K562 (cell line): Measurements from ENCODE around the gene ORAI3. TPM values are rescaled to one million over a fixed set of nuclear protein-coding genes. Genes with fewer than 3 reads are reported as not detected.

Source experiments
- ATAC-seq: fragments of 200-7000 bp; cut with Tn5 transposase; 3 replicates; pipeline ENCODE4 v1.9.1; 2020; ENCODE audit warnings: moderate library complexity
- BruUV-seq: library from RNA; stranded (reverse); fragments of 400-500 nt; replicated peaks from 2 replicates; lab custom pipeline; 2021; lab: Mats Ljungman, UMichigan
- CTCF ChIA-PET: fragments of 300-600 bp; formaldehyde crosslinking; extraction: SDS; loops from one replicate; lab custom pipeline; 2021; ENCODE audit warnings: low intra/inter-chr PET ratio; lab: Yijun Ruan, JAX
- POLR2A ChIA-PET: fragments of 300-600, 350-650 bp; sonication (Branson Sonifier 250); formaldehyde crosslinking; extraction: SDS; loops from one replicate; lab custom pipeline; 2021; ENCODE audit warnings: antibody characterized with exemption, inconsistent platforms; lab: Yijun Ruan, JAX
- DNase-seq, 4 experiments: peaks; one replicate each; pipeline versions ENCODE4 v3.0.0 to v3.0.0-alpha.2; 2011 to 2018; ENCODE audit warnings: low spot score in 3 of 4, mixed read lengths in 3 of 4; ENCODE audit errors: extremely low read depth in 1 of 4
- FAIRE-seq: peaks from 2 replicates; lab custom pipeline; 2011; peaks lifted over from hg19 to GRCh38; lab: Jason Lieb, UNC
- H2AFZ ChIP-seq: 2 replicates; pipeline ENCODE4 v1.6.0; 2011; ENCODE audit warnings: low read depth, low read length, control low read depth, inconsistent platforms
- H3K27ac ChIP-seq: fragments of 200-600 bp; 3 replicates; pipeline ENCODE4 v1.8.0; 2011; ENCODE audit warnings: low read depth, mild to moderate bottlenecking, control low read depth, inconsistent platforms, low read length, moderate library complexity, mixed read lengths; ENCODE audit errors: extremely low read depth
- H3K27me3 ChIP-seq, 2 experiments: fragments of 300-600 bp in 1 of 2; 2 replicates in 1 of 2; 3 replicates in 1 of 2; pipeline versions ENCODE4 v1.6.0 to v1.8.0; 2011; ENCODE audit warnings: inconsistent platforms in 2 of 2, low read length in 2 of 2, mild to moderate bottlenecking in 1 of 2, mixed read lengths in 1 of 2, moderate library complexity in 1 of 2; ENCODE audit not compliant: control insufficient read depth in 2 of 2, insufficient read depth in 2 of 2
- H3K36me3 ChIP-seq: fragments of 300-600 bp; 3 replicates; pipeline ENCODE4 v1.8.0; 2011; ENCODE audit warnings: mild to moderate bottlenecking, low read length, inconsistent platforms; ENCODE audit not compliant: control insufficient read depth, insufficient read depth
- H3K4me1 ChIP-seq, 2 experiments: fragments of 200-600 bp in 1 of 2; replicated peaks in 1 of 2; 2 replicates in 1 of 2; 3 replicates in 1 of 2; pipeline versions ENCODE4 v1.5.1 to v1.8.0; 2011; ENCODE audit warnings: inconsistent platforms in 2 of 2, low read length in 2 of 2, mild to moderate bottlenecking in 1 of 2, mixed read lengths in 1 of 2, moderate library complexity in 1 of 2; ENCODE audit not compliant: control insufficient read depth in 2 of 2, insufficient read depth in 2 of 2
- H3K4me2 ChIP-seq: 2 replicates; pipeline ENCODE4 v1.6.1; 2011; ENCODE audit warnings: low read length, control low read depth, inconsistent platforms, mixed read lengths; ENCODE audit not compliant: insufficient read depth
- H3K4me3 ChIP-seq: fragments of 200-600 bp; sonication (generic), shearing (Covaris generic); 2 replicates; pipeline ENCODE4 v1.5.1; 2016; ENCODE audit warnings: control low read depth, inconsistent platforms
- H3K79me2 ChIP-seq: fragments of 200-600 bp; 3 replicates; pipeline ENCODE4 v1.8.0; 2011; ENCODE audit warnings: low read length, inconsistent platforms; ENCODE audit not compliant: control insufficient read depth, insufficient read depth
- H3K9ac ChIP-seq, 2 experiments: 2 replicates each; pipeline versions ENCODE4 v1.6.0 to v1.6.1; 2011; ENCODE audit warnings: low read depth in 2 of 2, low read length in 2 of 2, control low read depth in 1 of 2, inconsistent platforms in 1 of 2, mild to moderate bottlenecking in 1 of 2, mixed read lengths in 1 of 2; ENCODE audit not compliant: insufficient read depth in 1 of 2
- H3K9me1 ChIP-seq: one replicate; pipeline ENCODE4 v1.6.0; 2011; ENCODE audit warnings: inconsistent platforms, mild to moderate bottlenecking, low read length, moderate library complexity; ENCODE audit not compliant: control insufficient read depth, insufficient read depth
- H3K9me3 ChIP-seq: replicated peaks from 2 replicates; pipeline ENCODE4 v1.5.1; 2011; ENCODE audit warnings: low read depth, low read length, inconsistent platforms; ENCODE audit not compliant: control insufficient read depth, insufficient read depth
- H4K20me1 ChIP-seq: replicated peaks from 2 replicates; pipeline ENCODE4 v1.6.1; 2011; ENCODE audit warnings: low read length, inconsistent platforms, mixed read lengths; ENCODE audit not compliant: control insufficient read depth, insufficient read depth
- DDX20 ChIP-seq: fragments of 450-650 bp; IDR thresholded peaks from 2 replicates; pipeline ENCODE4 v1.6.1; 2016; ENCODE audit warnings: missing genetic modification characterization, low read depth, mild to moderate bottlenecking, missing compliant biosample characterization, moderate library complexity
- DNMT1 ChIP-seq: fragments of 450-650 bp; IDR thresholded peaks from 2 replicates; pipeline ENCODE4 v1.6.1; 2016; ENCODE audit warnings: antibody characterized with exemption, mild to moderate bottlenecking
- EP400 ChIP-seq: fragments of 450-650 bp; IDR thresholded peaks from 2 replicates; pipeline ENCODE4 v1.6.1; 2017; ENCODE audit warnings: antibody characterized with exemption, mild to moderate bottlenecking, moderate library complexity
- KDM4B ChIP-seq, 2 experiments: fragments of 450-650 bp in 1 of 2; sonication (generic) in 1 of 2; IDR thresholded peaks; 2 replicates each; pipeline ENCODE4 v1.6.1; 2016 to 2017; ENCODE audit warnings: borderline replicate concordance in 2 of 2, antibody characterized with exemption in 1 of 2, low read depth in 1 of 2, mild to moderate bottlenecking in 1 of 2
- PCBP1 ChIP-seq: fragments of 200-400 bp; formaldehyde crosslinking; IDR thresholded peaks from 2 replicates; pipeline ENCODE4 v1.6.1; 2018; ENCODE audit warnings: mild to moderate bottlenecking, low read depth, low read length; ENCODE audit not compliant: poor library complexity, severe bottlenecking
- PHF21A ChIP-seq: fragments of 450-650 bp; IDR thresholded peaks from 2 replicates; pipeline ENCODE4 v1.6.1; 2017; ENCODE audit warnings: low read depth, borderline replicate concordance
- PYGO2 ChIP-seq: fragments of 450-650 bp; IDR thresholded peaks from 2 replicates; pipeline ENCODE4 v1.6.1; 2016; ENCODE audit warnings: mild to moderate bottlenecking, missing genetic modification characterization, moderate library complexity, missing compliant biosample characterization
- SAFB ChIP-seq: fragments of 200-400 bp; formaldehyde crosslinking; IDR thresholded peaks from 2 replicates; pipeline ENCODE4 v1.6.1; 2017; ENCODE audit warnings: low read depth, low read length, borderline replicate concordance
- ZBTB7A ChIP-seq: IDR thresholded peaks from 2 replicates; pipeline ENCODE4 v1.6.1; 2011; ENCODE audit warnings: low read depth, mild to moderate bottlenecking, low read length, moderate library complexity, borderline replicate concordance; ENCODE audit not compliant: control insufficient read depth
- ZNF3 ChIP-seq: fragments of 250-450 bp; sonication (Bioruptor Pico); IDR thresholded peaks from 2 replicates; pipeline ENCODE4 v1.5.0; 2021; ENCODE audit warnings: mild to moderate bottlenecking, moderate library complexity
- ZNF311 ChIP-seq: fragments of 250-450 bp; sonication (Bioruptor Pico); IDR thresholded peaks from 2 replicates; pipeline ENCODE4 v1.4.0; 2020; ENCODE audit warnings: mild to moderate bottlenecking, moderate library complexity
- ZNF699 ChIP-seq: fragments of 250-450 bp; sonication (Bioruptor Pico); IDR thresholded peaks from 2 replicates; pipeline ENCODE4 v1.8.0; 2021; ENCODE audit warnings: mild to moderate bottlenecking, moderate library complexity; ENCODE audit not compliant: insufficient replicate concordance
- ZZZ3 ChIP-seq: fragments of 450-650 bp; IDR thresholded peaks from 2 replicates; pipeline ENCODE4 v1.6.1; 2016; ENCODE audit warnings: antibody characterized with exemption, mild to moderate bottlenecking, moderate library complexity
- WGBS: fragments of 100-300 bp; shearing (Covaris generic); methylation state at CpG from one replicate; pipeline ENCODE4 v1.1.6; 2016; ENCODE audit warnings: low coverage, mixed read lengths; ENCODE audit not compliant: insufficient coverage; ENCODE audit errors: missing lambda C conversion rate; 5-methylcytosine and 5-hydroxymethylcytosine counted together
- in situ Hi-C: fragments of 300-500 bp; cut with MboI; formaldehyde crosslinking; loops from 4 replicates; pipeline ENCODE4 v1.15.0; 2018; ENCODE audit warnings: inconsistent platforms, mixed read lengths
- intact Hi-C: fragments of 100-400 bp; cut with micrococcal nuclease; formaldehyde crosslinking; loops from 2 replicates; pipeline ENCODE4 v1.14.2; 2022
- polyA plus RNA-seq, 8 experiments: library from polyadenylated mRNA; depleted of rRNA in 4 of 8; stranded (reverse) in 5 of 8; unstranded in 3 of 8; fragments of >200 nt; fragmentation: Nextera tagmentation in 2 of 8; fragmentation: Illumina TruSeq in 1 of 8; extraction: Ambion mirVana in 2 of 8; extraction: Trizol in 1 of 8; gene quantifications; 2 replicates each; pipeline versions ENCODE4 v1.2.1 to v1.2.3, GENCODE V29; 2011 to 2014; ENCODE audit warnings: inconsistent platforms in 1 of 8, missing spikeins in 1 of 8
- total RNA-seq, 7 experiments: library from RNA; depleted of rRNA in 6 of 7; stranded (reverse); fragments of >200 nt in 6 of 7; fragmentation: Illumina TruSeq in 2 of 7; extraction: Trizol in 2 of 7; gene quantifications; 2 replicates each; pipeline versions ENCODE4 v1.2.1 to v1.2.3, GENCODE V29; 2011 to 2021; ENCODE audit warnings: low replicate concordance in 1 of 7

ORAI3 gene
- total and polyA plus RNA-seq, 9 of the 15 experiments (the other 6 are each of a cell fraction or from before 2014, with no cell fraction given): 4.9 to 23.3 (median 14.1) TPM

- ATAC-seq (no peak), DNase-seq (no peak), FAIRE-seq (no peak)
- H4K20me1 ChIP-seq: no peaks in the 10 kb centered on the region
- WGBS: 56% methylated on average over 10 of the region's 10 CpGs
- no peaks in the 10 kb centered on the region for H3K36me3 ChIP-seq
- H3K4me3 ChIP-seq: no peak overlapping the region
- in situ Hi-C loops (no loop called here), intact Hi-C loops (no loop called here)
- peak overlapping the region; percentile 20; the same call in 1 of the 2 replicates for H2AFZ ChIP-seq
- no peak for TF ChIP-seq ZZZ3
- no peak for TF ChIP-seq PYGO2 (tag)
- no peak for TF ChIP-seq ZNF3
- TF ChIP-seq ZBTB7A: no peak
- no peak for TF ChIP-seq ZNF311 (CRISPR knock-in tag)
- TF ChIP-seq DNMT1: no peak
- TF ChIP-seq PCBP1: no peak
- no peak for TF ChIP-seq KDM4B (IDR thresholded peaks at IDR 0.05; ENCODE audit: borderline replicate concordance in 2 of 2, low read depth in 1 of 2)
- no peak for TF ChIP-seq DDX20 (tag)
- no peak for TF ChIP-seq PHF21A
- no peak for TF ChIP-seq SAFB
- no peak for TF ChIP-seq ZNF699 (CRISPR knock-in tag)
- TF ChIP-seq EP400: no peak
- ChIA-PET CTCF (no interaction called here), POLR2A (interaction anchor here (0.6 to 2.1 kb wide), 6 partner anchors 21 to 454 kb away, joined by 3 to 13 read pairs (median 3); partner anchors contain the start of genes FUS and PYCARD)
- H3K27me3 ChIP-seq: no peaks in the 10 kb centered on the region
- no peaks in the 10 kb centered on the region for H3K9me1 ChIP-seq
- H3K79me2 ChIP-seq: no peaks in the 10 kb centered on the region
- BruUV-seq: no TSS peak
- H3K4me2 ChIP-seq: no peak overlapping the region
- H3K27ac ChIP-seq: no peak overlapping the region
- no peaks in the 10 kb centered on the region for H3K9me3 ChIP-seq
- peak overlapping the region in 1 of 2 experiments; percentile 82; a peak in 2 of 4 replicates for H3K9ac ChIP-seq
- peaks cover 37 to 40% of the 10 kb centered on the region in 2 experiments for H3K4me1 ChIP-seq
These were observed 53.4 kb downstream of the ORAI3 start for GRCh38 chr16:31002250-31002700.
